Kasumi-1 (cell line): ENCODE measurements around the gene C4BPB.

Experiments
- DNase-seq, 2 experiments: peaks; one replicate each; lab custom pipeline; 2025; lab: John Stamatoyannopoulos, UW

Gene C4BPB

DNA sequence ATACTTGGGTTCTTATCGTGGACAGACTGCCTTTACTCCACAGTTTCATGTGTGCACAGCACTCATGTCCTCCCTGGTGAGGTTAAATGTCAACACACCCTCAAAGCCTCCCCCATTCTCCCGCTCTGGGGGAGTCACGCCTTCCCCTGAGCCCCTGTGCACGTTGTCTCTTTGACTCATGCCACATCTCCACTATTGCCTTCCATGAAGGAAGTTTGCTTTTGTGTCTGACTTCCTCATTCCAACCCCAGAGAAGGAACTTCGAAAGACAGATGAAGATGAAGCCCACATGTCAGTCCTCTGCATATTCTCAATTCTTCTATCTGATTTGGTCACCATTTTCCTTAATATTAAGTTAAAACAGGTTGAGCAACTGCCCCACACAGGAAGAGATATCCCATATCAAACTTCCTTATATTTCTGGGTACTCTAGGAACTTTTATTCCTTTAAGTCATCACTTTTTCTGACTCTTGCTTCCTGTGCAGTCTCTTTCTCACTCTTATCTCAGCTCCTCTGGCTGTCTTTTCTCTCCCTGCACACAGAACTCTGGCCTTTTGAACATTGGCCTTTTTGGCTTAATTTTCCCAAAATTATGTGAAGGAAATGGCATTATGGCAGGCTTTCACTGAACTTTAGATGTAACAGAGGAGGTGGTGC is 56.9 kb downstream of the C4BPB start:
- DNase-seq = peak; percentile 59 to 71
